HepG2 (cell line): ENCODE results near the gene ATF6. TPM values are rescaled to one million over a fixed set of nuclear protein-coding genes. Genes with fewer than 3 reads are reported as not detected.

Experiments
- CBFB ChIP-seq: sonication (generic); formaldehyde crosslinking; IDR thresholded peaks from 2 replicates; pipeline ENCODE4 v1.4.0; 2020; ENCODE audit warnings: missing genetic modification reagents
- DMTF1 ChIP-seq: sonication (generic); formaldehyde crosslinking; IDR thresholded peaks from 2 replicates; pipeline ENCODE4 v1.4.0; 2020; ENCODE audit warnings: mild to moderate bottlenecking, missing genetic modification reagents
- ELF1 ChIP-seq: sonication (generic); formaldehyde crosslinking; IDR thresholded peaks from 2 replicates; pipeline ENCODE4 v1.4.0; 2020; ENCODE audit warnings: missing genetic modification reagents
- FOSL1 ChIP-seq: sonication (generic); formaldehyde crosslinking; IDR thresholded peaks from 2 replicates; pipeline ENCODE4 v1.9.0; 2021; ENCODE audit warnings: missing genetic modification reagents, borderline replicate concordance
- IKZF4 ChIP-seq: sonication (generic); formaldehyde crosslinking; IDR thresholded peaks from 2 replicates; pipeline ENCODE4 v1.5.1; 2020; ENCODE audit warnings: borderline replicate concordance, mild to moderate bottlenecking, low read depth, missing genetic modification reagents; ENCODE audit errors: not compliant biosample characterization
- MLX ChIP-seq: IDR thresholded peaks from 2 replicates; pipeline ENCODE4 v1.6.1; 2016
- NR0B2 ChIP-seq: sonication (generic); formaldehyde crosslinking; IDR thresholded peaks from 2 replicates; pipeline ENCODE4 v1.4.0; 2020; ENCODE audit warnings: mild to moderate bottlenecking, missing genetic modification reagents
- RNF219 ChIP-seq: sonication (generic); formaldehyde crosslinking; IDR thresholded peaks from 2 replicates; pipeline ENCODE4 v1.5.0; 2020; ENCODE audit warnings: mild to moderate bottlenecking, missing genetic modification reagents
- SAFB2 ChIP-seq: sonication (generic); formaldehyde crosslinking; IDR thresholded peaks from 2 replicates; pipeline ENCODE4 v1.5.1; 2020; ENCODE audit warnings: missing genetic modification reagents, low read depth, mild to moderate bottlenecking, borderline replicate concordance
- SMC3 ChIP-seq: IDR thresholded peaks from 2 replicates; pipeline ENCODE4 v1.6.1; 2011; ENCODE audit warnings: low read length, improper control_type of control experiment
- STAG1 ChIP-seq: sonication (generic); formaldehyde crosslinking; IDR thresholded peaks from 2 replicates; pipeline ENCODE4 v1.4.0; 2020; ENCODE audit warnings: missing genetic modification reagents
- ZBTB39 ChIP-seq: sonication (generic); formaldehyde crosslinking; IDR thresholded peaks from 2 replicates; pipeline ENCODE4 v1.5.0; 2020; ENCODE audit warnings: missing genetic modification reagents
- ZBTB43 ChIP-seq: sonication (generic); formaldehyde crosslinking; conservative IDR thresholded peaks from 2 replicates; pipeline ENCODE4 v1.4.0; 2020; ENCODE audit warnings: missing genetic modification reagents
- ZFP82 ChIP-seq: sonication (generic); formaldehyde crosslinking; IDR thresholded peaks from 2 replicates; pipeline ENCODE4 v1.5.1; 2020; ENCODE audit warnings: mild to moderate bottlenecking, missing genetic modification reagents, borderline replicate concordance
- ZKSCAN5 ChIP-seq: sonication (generic); formaldehyde crosslinking; IDR thresholded peaks from 2 replicates; pipeline ENCODE4 v1.5.1; 2020; ENCODE audit warnings: mild to moderate bottlenecking, missing genetic modification reagents
- ZNF224 ChIP-seq: sonication (generic); formaldehyde crosslinking; IDR thresholded peaks from 2 replicates; pipeline ENCODE4 v1.5.0; 2020; ENCODE audit warnings: mild to moderate bottlenecking, missing genetic modification reagents
- ZNF263 ChIP-seq: sonication (generic); formaldehyde crosslinking; IDR thresholded peaks from 2 replicates; pipeline ENCODE4 v1.4.0; 2020; ENCODE audit warnings: missing genetic modification reagents
- ZNF792 ChIP-seq: IDR thresholded peaks from 2 replicates; pipeline ENCODE4 v1.6.1; 2016
- polyA plus RNA-seq, 8 experiments: library from polyadenylated mRNA; depleted of rRNA in 3 of 8; stranded (reverse) in 7 of 8; unstranded in 1 of 8; fragments of >200 nt; fragmentation: Illumina TruSeq in 4 of 8; extraction: Trizol in 4 of 8; gene quantifications; 2 replicates each; pipeline versions ENCODE4 v1.2.1 to v1.2.3, GENCODE V29; 2011 to 2016; ENCODE audit warnings: low read depth in 4 of 8, missing spikeins in 1 of 8, mixed read lengths in 1 of 8; ENCODE audit not compliant: insufficient read depth in 1 of 8
- total RNA-seq, 5 experiments: library from RNA; depleted of rRNA; stranded (reverse); fragments of >200 nt; fragmentation: Illumina TruSeq; extraction: Trizol; gene quantifications; 2 replicates each; pipeline ENCODE4 v1.2.3, GENCODE V29; 2016; ENCODE audit warnings: low read depth in 1 of 5

The ATF6 gene
- total and polyA plus RNA-seq, 2 of the 13 experiments (the other 11 are each of a cell fraction or from before 2014, with no cell fraction given), result 13.2 to 14.5 TPM

GRCh38 chr1:161792740-161793139 is 26.6 kb downstream of the ATF6 start (continued):
- TF ChIP-seq ZNF263 (CRISPR knock-in tag) (no peak), IKZF4 (CRISPR knock-in tag) (no peak), FOSL1 (CRISPR knock-in tag) (no peak), RNF219 (CRISPR knock-in tag) (no peak), ZNF224 (CRISPR knock-in tag) (no peak), ZFP82 (CRISPR knock-in tag) (no peak), MLX (CRISPR knock-in tag) (no peak), DMTF1 (CRISPR knock-in tag) (no peak), ZBTB43 (CRISPR knock-in tag) (no peak), SAFB2 (no peak), NR0B2 (CRISPR knock-in tag) (no peak), STAG1 (CRISPR knock-in tag) (peak; percentile 80), ZBTB39 (CRISPR knock-in tag) (no peak), ZKSCAN5 (CRISPR knock-in tag) (no peak), ELF1 (no peak), ZNF792 (CRISPR knock-in tag) (no peak), SMC3 (peak; percentile 53; the same call in 1 of the 2 replicates), CBFB (CRISPR knock-in tag) (no peak)
